CD14-positive monocyte (primary cell): ENCODE measurements around the gene CELF2. TPM values are rescaled to one million over a fixed set of nuclear protein-coding genes. Genes with fewer than 3 reads are reported as not detected.
A peak's percentile ranks its signal among the peaks of the same experiment; 100 is the strongest.

ENCODE experiments used
- DNase-seq, 3 donors: peaks; one replicate each; pipeline ENCODE4 v3.0.0-alpha.2; 2011 to 2022
- H2AFZ ChIP-seq: 2 replicates; pipeline ENCODE4 v1.6.0; 2012; ENCODE audit warnings: mild to moderate bottlenecking, low read depth, low read length, inconsistent platforms; ENCODE audit not compliant: insufficient read depth, poor library complexity, severe bottlenecking
- H3K27ac ChIP-seq, 2 donors: 1 replicate in 1 of 2; 2 replicates in 1 of 2; pipeline ENCODE4 v1.5.1; 2012 to 2013; ENCODE audit warnings: low read length in 2 of 2, control low read depth in 1 of 2, inconsistent platforms in 1 of 2, low read depth in 1 of 2, mild to moderate bottlenecking in 1 of 2
- H3K27me3 ChIP-seq, 2 donors: one replicate each; pipeline versions ENCODE4 v1.6.0 to v1.6.1; 2011 to 2013; ENCODE audit warnings: low read length in 2 of 2; ENCODE audit not compliant: control insufficient read depth in 2 of 2, insufficient read depth in 2 of 2
- H3K36me3 ChIP-seq, 2 donors: replicated peaks in 1 of 2; 1 replicate in 1 of 2; 2 replicates in 1 of 2; pipeline versions ENCODE4 v1.5.1 to v1.6.1; 2012 to 2013; ENCODE audit warnings: low read length in 2 of 2, control low read depth in 1 of 2, inconsistent platforms in 1 of 2, mild to moderate bottlenecking in 1 of 2; ENCODE audit not compliant: insufficient read depth in 2 of 2, control insufficient read depth in 1 of 2
- H3K4me1 ChIP-seq, 2 donors: 1 replicate in 1 of 2; 2 replicates in 1 of 2; pipeline versions ENCODE4 v1.5.1 to v1.6.1; 2012 to 2013; ENCODE audit warnings: low read length in 2 of 2, control low read depth in 1 of 2, inconsistent platforms in 1 of 2, mild to moderate bottlenecking in 1 of 2, moderate library complexity in 1 of 2; ENCODE audit not compliant: insufficient read depth in 2 of 2, control insufficient read depth in 1 of 2
- H3K4me2 ChIP-seq: replicated peaks from 2 replicates; pipeline ENCODE3; 2012; ENCODE audit warnings: low read length, moderate library complexity, mild to moderate bottlenecking; ENCODE audit not compliant: poor library complexity, severe bottlenecking; ENCODE audit errors: extremely low read depth
- H3K4me3 ChIP-seq, 3 experiments: fragments of 200-600 bp in 1 of 3; sonication (generic) in 1 of 3; replicated peaks in 1 of 3; 1 replicate in 2 of 3; 2 replicates in 1 of 3; pipeline ENCODE4 v1.5.1; 2011 to 2013; ENCODE audit warnings: low read length in 3 of 3, mild to moderate bottlenecking in 3 of 3, control low read depth in 2 of 3, low read depth in 2 of 3, inconsistent platforms in 1 of 3, moderate library complexity in 1 of 3
- H3K79me2 ChIP-seq: 2 replicates; pipeline ENCODE4 v1.6.0; 2012; ENCODE audit warnings: mild to moderate bottlenecking, control low read depth, inconsistent platforms, low read length, moderate library complexity; ENCODE audit not compliant: insufficient read depth
- H3K9ac ChIP-seq: 2 replicates; pipeline ENCODE4 v1.6.0; 2017; ENCODE audit warnings: low read length, mild to moderate bottlenecking; ENCODE audit not compliant: insufficient read depth, poor library complexity, severe bottlenecking
- H3K9me3 ChIP-seq, 2 donors: replicated peaks in 1 of 2; 1 replicate in 1 of 2; 2 replicates in 1 of 2; pipeline versions ENCODE4 v1.5.1 to v1.6.1; 2012 to 2013; ENCODE audit warnings: low read length in 2 of 2, control low read depth in 1 of 2; ENCODE audit not compliant: control insufficient read depth in 1 of 2, insufficient read depth in 1 of 2
- H4K20me1 ChIP-seq: 2 replicates; pipeline ENCODE4 v1.6.0; 2012; ENCODE audit warnings: mild to moderate bottlenecking, low read length, control low read depth, moderate library complexity; ENCODE audit not compliant: insufficient read depth
- H3K27ac Mint-ChIP-seq, 7 donors: one replicate each; pipeline ENCODE4 v1.8.0; 2020; ENCODE audit warnings: mild to moderate bottlenecking in 7 of 7, mixed read lengths in 7 of 7, moderate library complexity in 6 of 7, inconsistent platforms in 2 of 7
- H3K27me3 Mint-ChIP-seq, 3 donors: one replicate each; pipeline ENCODE4 v1.8.0; 2021 to 2022; ENCODE audit warnings: low read depth in 3 of 3, mild to moderate bottlenecking in 3 of 3, mixed read lengths in 3 of 3, moderate library complexity in 3 of 3, inconsistent platforms in 1 of 3
- H3K36me3 Mint-ChIP-seq, 2 donors: one replicate each; pipeline ENCODE4 v1.8.0; 2020; ENCODE audit warnings: mixed read lengths in 2 of 2, inconsistent platforms in 1 of 2, mild to moderate bottlenecking in 1 of 2
- H3K4me1 Mint-ChIP-seq: one replicate; pipeline ENCODE4 v1.8.0; 2020; ENCODE audit warnings: mild to moderate bottlenecking, mixed read lengths
- H3K4me3 Mint-ChIP-seq, 2 donors: one replicate each; pipeline ENCODE4 v1.8.0; 2020; ENCODE audit warnings: mild to moderate bottlenecking in 2 of 2, mixed read lengths in 2 of 2, moderate library complexity in 1 of 2
- H3K9me3 Mint-ChIP-seq, 7 donors: one replicate each; pipeline ENCODE4 v1.8.0; 2020 to 2022; ENCODE audit warnings: mixed read lengths in 7 of 7, mild to moderate bottlenecking in 6 of 7, moderate library complexity in 6 of 7, inconsistent platforms in 2 of 7
- WGBS: methylation state at CpG from one replicate; pipeline ENCODE4 v1.1.5; 2013; ENCODE audit warnings: missing lambda C conversion rate; ENCODE audit not compliant: insufficient coverage; 5-methylcytosine and 5-hydroxymethylcytosine counted together
- intact Hi-C, 2 donors: fragments of 100-400 bp; cut with micrococcal nuclease; formaldehyde crosslinking; loops; one replicate each; pipeline versions ENCODE4 v1.15.0 to v1.15.1; 2023
- polyA plus RNA-seq, 3 donors: library from polyadenylated mRNA; depleted of rRNA in 1 of 3; unstranded in 2 of 3; stranded (reverse) in 1 of 3; fragments of 300-500 nt in 2 of 3; fragments of >200 nt in 1 of 3; fragmentation: Illumina TruSeq in 2 of 3; gene quantifications; 1 replicate in 2 of 3; 2 replicates in 1 of 3; pipeline ENCODE4 v1.2.3, GENCODE V29; 2012 to 2021
- TF ChIP-seq, protein P1 (sequence below): fragments of 200-600 bp; IDR thresholded peaks from one replicate; pipeline ENCODE4 v1.8.0; 2022; ENCODE audit warnings: antibody characterized with exemption, mild to moderate bottlenecking

Gene CELF2
- polyA plus RNA-seq, 3 donors: 53.5 to 93.3 (median 80.5) TPM

GRCh38 chr10:11275651-11276050 lies 258.0 kb downstream of the CELF2 start:
- H3K79me2 ChIP-seq: peaks cover 53% of the 10 kb centered on the region
- TF ChIP-seq, protein P1, sequence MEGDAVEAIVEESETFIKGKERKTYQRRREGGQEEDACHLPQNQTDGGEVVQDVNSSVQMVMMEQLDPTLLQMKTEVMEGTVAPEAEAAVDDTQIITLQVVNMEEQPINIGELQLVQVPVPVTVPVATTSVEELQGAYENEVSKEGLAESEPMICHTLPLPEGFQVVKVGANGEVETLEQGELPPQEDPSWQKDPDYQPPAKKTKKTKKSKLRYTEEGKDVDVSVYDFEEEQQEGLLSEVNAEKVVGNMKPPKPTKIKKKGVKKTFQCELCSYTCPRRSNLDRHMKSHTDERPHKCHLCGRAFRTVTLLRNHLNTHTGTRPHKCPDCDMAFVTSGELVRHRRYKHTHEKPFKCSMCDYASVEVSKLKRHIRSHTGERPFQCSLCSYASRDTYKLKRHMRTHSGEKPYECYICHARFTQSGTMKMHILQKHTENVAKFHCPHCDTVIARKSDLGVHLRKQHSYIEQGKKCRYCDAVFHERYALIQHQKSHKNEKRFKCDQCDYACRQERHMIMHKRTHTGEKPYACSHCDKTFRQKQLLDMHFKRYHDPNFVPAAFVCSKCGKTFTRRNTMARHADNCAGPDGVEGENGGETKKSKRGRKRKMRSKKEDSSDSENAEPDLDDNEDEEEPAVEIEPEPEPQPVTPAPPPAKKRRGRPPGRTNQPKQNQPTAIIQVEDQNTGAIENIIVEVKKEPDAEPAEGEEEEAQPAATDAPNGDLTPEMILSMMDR: no peak
- intact Hi-C loops: loop anchor here in 1 of 2 donors (10.0 kb wide), 1 partner anchor 171 kb away; no protein-coding TSS in a partner anchor
- H4K20me1 ChIP-seq: peaks cover 100% of the 10 kb centered on the region
- no peak overlapping the region for H2AFZ ChIP-seq
- Mint-ChIP-seq H3K27ac (peak overlapping the region in 2 of 7 donors; percentile 37 to 79), H3K9me3 (no peaks in the 10 kb centered on the region), H3K36me3 (peaks cover 90 to 96% of the 10 kb centered on the region in 2 donors), H3K4me3 (no peak overlapping the region), H3K27me3 (peaks cover 0 to 1% (median 0%) of the 10 kb centered on the region in 3 donors), H3K4me1 (peaks cover 8% of the 10 kb centered on the region)
- 99% methylated on average over 9 of the region's 12 CpGs for WGBS
- H3K4me2 ChIP-seq: no peak overlapping the region
- peaks cover 4 to 9% of the 10 kb centered on the region in 2 donors for H3K4me1 ChIP-seq
- H3K4me3 ChIP-seq: no peak overlapping the region
- no peaks in the 10 kb centered on the region for H3K9me3 ChIP-seq
- DNase-seq: no peak
- no peak overlapping the region for H3K9ac ChIP-seq
- H3K36me3 ChIP-seq: peaks cover 98 to 100% of the 10 kb centered on the region in 2 donors
- no peak overlapping the region for H3K27ac ChIP-seq
- no peaks in the 10 kb centered on the region for H3K27me3 ChIP-seq

GRCh38 chr10:11276449-11276990 lies 258.8 kb downstream of the CELF2 start:
- Histone ChIP-seq H3K4me1 (peaks cover 12 to 18% of the 10 kb centered on the region in 2 donors), H2AFZ (no peak overlapping the region), H3K36me3 (peaks cover 97 to 100% of the 10 kb centered on the region in 2 donors), H3K9ac (no peak overlapping the region), H3K4me2 (no peak overlapping the region), H3K9me3 (no peaks in the 10 kb centered on the region), H3K4me3 (no peak overlapping the region), H3K79me2 (peaks cover 44% of the 10 kb centered on the region), H4K20me1 (peaks cover 100% of the 10 kb centered on the region), H3K27me3 (no peaks in the 10 kb centered on the region), H3K27ac (no peak overlapping the region)
- Mint-ChIP-seq H3K36me3 (peaks cover 89 to 96% of the 10 kb centered on the region in 2 donors), H3K4me3 (no peak overlapping the region), H3K27ac (peak overlapping the region in 1 of 7 donors; percentile 42), H3K27me3 (peaks cover 0 to 1% (median 0%) of the 10 kb centered on the region in 3 donors), H3K9me3 (no peaks in the 10 kb centered on the region), H3K4me1 (peaks cover 17% of the 10 kb centered on the region)
- WGBS: 87% methylated on average over 6 of the region's 10 CpGs
- no peak for DNase-seq
- TF ChIP-seq, protein P1: no peak
- intact Hi-C loops: loop anchor here in 1 of 2 donors (10.0 kb wide), 1 partner anchor 172 kb away; no protein-coding TSS in a partner anchor
